Fibroblast of mammary gland (primary cell): ENCODE measurements around the gene CHMP4A.

Experiments
- DNase-seq: peaks from one replicate; pipeline ENCODE4 v3.0.0-alpha.2; 2010; ENCODE audit warnings: low read depth
- H3K4me3 ChIP-seq: 2 replicates; pipeline ENCODE4 v1.5.1; 2011; ENCODE audit warnings: low read depth, mild to moderate bottlenecking, low read length, moderate library complexity; ENCODE audit not compliant: control insufficient read depth
- TF ChIP-seq, protein P1 (sequence below): conservative IDR thresholded peaks from 2 replicates; pipeline ENCODE4 v1.5.1; 2011; ENCODE audit warnings: low read depth, low read length, inconsistent platforms; ENCODE audit not compliant: control insufficient read depth, insufficient read depth

CHMP4A gene

DNA sequence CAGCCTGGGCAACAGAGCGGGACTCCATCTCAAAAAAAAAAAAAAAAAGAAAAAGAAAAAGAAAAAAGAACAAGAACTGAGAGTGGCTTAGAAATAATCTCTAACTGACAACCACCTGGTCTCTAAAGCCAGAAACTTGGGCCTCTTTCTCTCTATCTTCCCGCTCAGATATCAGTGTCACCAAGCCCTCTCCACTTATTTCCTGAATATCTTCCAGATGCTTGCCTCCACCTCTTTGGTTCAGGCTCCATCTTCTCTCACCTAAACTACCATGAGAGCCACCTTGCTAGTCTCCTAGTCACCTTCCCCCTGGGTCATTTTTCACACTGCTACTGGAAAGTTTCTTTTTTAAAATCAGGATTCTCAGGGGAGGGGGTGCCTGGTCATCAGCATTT lies 16.2 kb downstream of the CHMP4A start:
- no peak overlapping the region for H3K4me3 ChIP-seq
- TF ChIP-seq, protein P1, sequence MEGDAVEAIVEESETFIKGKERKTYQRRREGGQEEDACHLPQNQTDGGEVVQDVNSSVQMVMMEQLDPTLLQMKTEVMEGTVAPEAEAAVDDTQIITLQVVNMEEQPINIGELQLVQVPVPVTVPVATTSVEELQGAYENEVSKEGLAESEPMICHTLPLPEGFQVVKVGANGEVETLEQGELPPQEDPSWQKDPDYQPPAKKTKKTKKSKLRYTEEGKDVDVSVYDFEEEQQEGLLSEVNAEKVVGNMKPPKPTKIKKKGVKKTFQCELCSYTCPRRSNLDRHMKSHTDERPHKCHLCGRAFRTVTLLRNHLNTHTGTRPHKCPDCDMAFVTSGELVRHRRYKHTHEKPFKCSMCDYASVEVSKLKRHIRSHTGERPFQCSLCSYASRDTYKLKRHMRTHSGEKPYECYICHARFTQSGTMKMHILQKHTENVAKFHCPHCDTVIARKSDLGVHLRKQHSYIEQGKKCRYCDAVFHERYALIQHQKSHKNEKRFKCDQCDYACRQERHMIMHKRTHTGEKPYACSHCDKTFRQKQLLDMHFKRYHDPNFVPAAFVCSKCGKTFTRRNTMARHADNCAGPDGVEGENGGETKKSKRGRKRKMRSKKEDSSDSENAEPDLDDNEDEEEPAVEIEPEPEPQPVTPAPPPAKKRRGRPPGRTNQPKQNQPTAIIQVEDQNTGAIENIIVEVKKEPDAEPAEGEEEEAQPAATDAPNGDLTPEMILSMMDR, result no peak
- DNase-seq, result no peak

DNA sequence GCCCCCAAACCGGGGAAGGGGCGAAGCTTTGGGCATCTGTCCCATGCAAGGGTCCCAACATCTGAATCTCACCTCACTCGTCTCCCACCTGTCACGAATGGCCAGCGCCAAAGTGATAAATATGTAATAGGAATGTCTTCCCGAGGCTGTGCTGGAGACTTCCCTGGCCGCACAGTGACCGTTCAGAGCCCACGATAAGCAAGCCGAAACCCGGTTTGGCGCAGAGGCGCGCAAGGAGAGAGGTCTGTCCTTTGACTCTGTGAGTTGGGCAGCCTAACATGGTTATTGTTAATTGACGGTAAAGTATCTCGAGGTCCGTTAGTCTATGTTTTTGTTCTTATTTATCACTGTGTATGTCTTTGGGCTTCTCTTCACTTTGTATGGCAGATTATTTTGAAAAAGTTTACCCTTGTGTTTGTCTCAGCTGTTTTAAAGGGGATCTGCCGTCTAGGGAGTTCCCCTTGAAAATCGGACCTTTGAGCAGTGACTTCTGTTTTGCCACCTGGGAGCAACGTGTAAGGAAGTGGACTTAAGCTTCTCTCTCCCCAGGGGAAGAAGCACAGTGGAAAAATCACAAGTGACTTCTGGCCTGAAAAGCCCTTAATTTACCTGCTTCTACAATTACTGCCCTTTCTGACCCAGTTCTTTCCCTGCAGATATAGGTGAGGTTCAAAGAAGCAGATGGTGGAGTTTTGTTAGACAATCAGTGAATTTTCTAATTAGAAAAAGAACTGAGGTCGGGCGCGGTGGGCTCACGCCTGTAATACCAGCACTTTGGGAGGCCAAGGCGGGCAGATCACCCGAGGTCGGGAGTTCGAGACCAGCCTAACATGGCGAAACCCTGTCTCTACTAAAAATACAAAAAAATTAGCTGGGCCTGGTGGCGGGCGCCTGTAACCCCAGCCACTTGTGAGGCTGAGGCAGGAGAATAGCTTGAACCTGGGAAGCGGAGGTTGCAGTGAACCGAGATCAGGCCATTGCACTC lies 16.9 kb downstream of the CHMP4A start:
- TF ChIP-seq, protein P1, result no peak
- peak; percentile 24 for DNase-seq
- peak overlapping the region; percentile 69 for H3K4me3 ChIP-seq

DNA sequence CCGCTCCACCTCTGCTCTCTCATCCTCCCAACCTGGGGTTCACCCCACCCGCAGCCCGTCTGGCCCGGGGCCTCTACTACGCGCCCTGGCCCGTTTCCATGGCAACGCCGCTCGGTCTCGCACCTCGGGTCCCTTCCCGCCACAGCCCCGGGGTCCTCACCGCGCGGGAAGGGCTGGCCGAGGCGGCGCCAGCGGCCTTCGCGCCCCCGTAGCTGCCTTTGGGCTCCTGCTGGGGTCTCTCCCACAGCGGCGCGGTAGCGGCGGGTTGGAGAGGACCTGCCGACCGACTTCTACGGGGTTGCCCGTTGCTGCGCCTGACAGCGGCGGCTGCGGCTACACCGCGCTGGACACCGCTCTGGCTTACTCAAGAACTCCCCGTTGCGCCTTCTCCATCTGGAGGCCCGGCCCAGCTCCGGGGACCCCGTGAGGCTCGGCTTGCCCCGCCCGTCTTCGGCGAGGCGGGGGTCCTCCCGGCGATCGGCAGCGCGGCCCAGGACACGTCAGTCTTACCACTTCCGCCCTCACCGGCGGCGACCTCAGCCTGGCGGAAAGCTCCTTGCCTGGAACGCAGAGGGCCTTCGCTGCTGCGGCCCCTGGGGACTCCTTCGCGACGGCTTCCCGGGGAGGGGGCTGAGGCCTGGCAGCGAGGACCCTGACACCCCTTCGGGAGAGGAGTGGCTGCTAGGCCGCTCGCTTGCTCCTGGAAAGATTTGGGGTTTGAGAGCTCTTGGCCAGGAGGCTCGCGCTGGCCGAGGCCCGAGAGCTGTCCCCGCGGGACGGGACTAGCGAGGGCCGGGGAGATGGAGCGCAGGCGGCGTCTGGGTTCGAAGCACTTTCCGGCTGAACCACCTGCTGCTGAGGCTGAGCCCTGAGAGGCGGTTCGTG lies 17.9 kb downstream of the CHMP4A start, which contains the start of gene TM9SF1:
Gene TM9SF1, minus strand, starts transcription at position 256 of the 885 bp plus-strand sequence. CDS start 422 bp downstream, outside the sequence.
- TF ChIP-seq, protein P1, result no peak
- H3K4me3 ChIP-seq, result peak within 1 kb of the TSS; percentile 69
- DNase-seq, result peak; percentile 83

DNA sequence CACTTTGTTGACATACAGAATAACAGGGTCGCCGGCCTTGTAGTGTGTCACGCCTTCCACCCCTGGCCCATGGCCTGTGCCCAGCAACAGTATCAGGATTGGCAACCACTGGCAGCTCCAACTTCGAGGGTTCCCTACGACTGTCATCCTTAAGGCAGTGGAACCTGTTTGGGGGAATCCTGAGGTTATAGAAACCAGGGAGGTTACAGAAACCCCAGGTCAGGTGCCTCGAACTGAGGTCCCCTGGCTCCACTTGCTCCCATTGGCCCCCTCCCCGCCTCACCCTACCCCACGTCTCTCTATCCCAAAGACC lies 18.5 kb downstream of the CHMP4A start:
- DNase-seq, result no peak

DNA sequence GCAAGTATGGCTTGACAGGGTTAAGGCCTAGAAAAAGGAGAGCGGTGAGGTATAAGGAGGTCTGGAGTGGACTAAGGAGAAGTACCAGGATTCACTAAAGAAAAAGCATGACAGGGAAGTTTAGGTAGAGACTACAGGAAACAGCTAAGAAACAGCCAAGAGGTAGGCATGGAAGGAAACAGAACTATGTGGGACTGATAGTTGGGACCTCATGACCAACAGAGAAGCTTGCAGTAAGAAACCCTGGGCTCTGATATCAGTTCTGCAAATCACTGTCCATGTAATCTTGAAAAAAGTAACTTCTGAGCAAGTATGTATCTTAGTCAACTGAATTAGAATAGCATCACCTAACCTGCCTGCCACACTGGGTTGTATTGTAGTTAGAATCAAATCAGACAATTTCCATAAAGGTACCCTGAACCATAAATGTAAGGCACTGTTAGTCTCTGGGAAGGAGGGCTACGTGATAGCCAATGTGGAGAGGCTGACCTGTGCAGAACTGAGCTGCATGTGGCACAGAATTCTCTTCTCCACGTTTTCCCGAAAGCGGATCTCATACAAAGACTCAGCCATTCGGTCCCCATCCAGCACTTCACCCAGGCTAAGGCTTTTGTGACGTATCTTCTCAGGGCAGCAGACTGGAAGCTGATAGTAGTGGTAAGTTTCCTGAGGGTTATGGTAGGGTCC lies 19.0 kb downstream of the CHMP4A start:
- peak overlapping the region; percentile 69 for H3K4me3 ChIP-seq
- no peak for DNase-seq
- TF ChIP-seq, protein P1, result no peak

More for the DNA sequence above, 18.5 kb downstream of the CHMP4A start:
- TF ChIP-seq, protein P1, result no peak
- H3K4me3 ChIP-seq, result peak overlapping the region; percentile 69

DNA sequence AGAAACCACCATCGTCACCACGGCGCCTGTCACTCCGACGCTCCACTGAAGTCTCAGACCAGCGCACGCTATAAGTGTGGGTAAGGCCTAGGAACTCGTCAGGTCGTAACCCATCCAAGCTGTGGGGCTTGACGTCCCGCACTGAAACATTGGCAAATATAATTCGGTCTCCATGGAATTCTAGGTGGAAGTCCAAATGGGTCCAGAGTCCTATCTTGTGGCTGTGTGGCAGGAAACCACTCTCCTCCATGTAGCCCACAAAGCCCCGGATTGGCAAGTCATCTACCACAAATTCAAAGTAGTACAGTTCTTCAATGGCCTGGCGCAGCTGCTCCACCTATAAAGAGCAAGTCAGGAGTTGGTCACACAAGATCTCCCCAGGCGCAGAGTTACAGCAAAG lies 20.4 kb downstream of the CHMP4A start:
- TF ChIP-seq, protein P1, result no peak
- no peak for DNase-seq
- no peak overlapping the region for H3K4me3 ChIP-seq
